Neural crest cell (in vitro differentiated cells): ENCODE measurements around the gene RASSF4. TPM values are rescaled to one million over a fixed set of nuclear protein-coding genes. Genes with fewer than 3 reads are reported as not detected.

Experiments used
- DNase-seq: peaks from one replicate; pipeline ENCODE4 v3.0.0; 2021; ENCODE audit warnings: low read depth, mixed read lengths, low spot score
- H3K27ac Mint-ChIP-seq: one replicate; pipeline ENCODE4 v1.8.0; 2021; ENCODE audit warnings: mild to moderate bottlenecking, mixed read lengths; ENCODE audit not compliant: unreplicated experiment
- H3K27me3 Mint-ChIP-seq: 2 replicates; pipeline ENCODE4 v1.8.0; 2021; ENCODE audit warnings: low read depth, mild to moderate bottlenecking, mixed read lengths
- H3K36me3 Mint-ChIP-seq: 2 replicates; pipeline ENCODE4 v1.8.0; 2021; ENCODE audit warnings: low read depth, mild to moderate bottlenecking, mixed read lengths
- H3K4me1 Mint-ChIP-seq: 2 replicates; pipeline ENCODE4 v1.8.0; 2021; ENCODE audit warnings: mixed read lengths
- H3K4me3 Mint-ChIP-seq: one replicate; pipeline ENCODE4 v1.8.0; 2021; ENCODE audit warnings: mild to moderate bottlenecking, mixed read lengths
- H3K9me3 Mint-ChIP-seq: 2 replicates; pipeline ENCODE4 v1.8.0; 2021; ENCODE audit warnings: mixed read lengths
- total RNA-seq: library from RNA; stranded (reverse); gene quantifications from 2 replicates; pipeline ENCODE4 v1.2.1, GENCODE V29; 2021
- TF ChIP-seq, protein P1 (sequence below): fragments of 200-600 bp; sonication (generic); conservative IDR thresholded peaks from 2 replicates; pipeline ENCODE4 v1.5.0; 2021; ENCODE audit warnings: antibody characterized with exemption, mild to moderate bottlenecking

The RASSF4 gene
- total RNA-seq, 1 donor from 2014 or later, result 18.6 TPM

GRCh38 chr10:44995581-44995913 is 35.9 kb downstream of the RASSF4 start:
- Mint-ChIP-seq H3K27me3 (no peaks in the 10 kb centered on the region), H3K4me3 (no peak overlapping the region), H3K9me3 (no peaks in the 10 kb centered on the region), H3K4me1 (peaks cover 31% of the 10 kb centered on the region), H3K27ac (no peak overlapping the region), H3K36me3 (peaks cover 5% of the 10 kb centered on the region)
- TF ChIP-seq, protein P1, sequence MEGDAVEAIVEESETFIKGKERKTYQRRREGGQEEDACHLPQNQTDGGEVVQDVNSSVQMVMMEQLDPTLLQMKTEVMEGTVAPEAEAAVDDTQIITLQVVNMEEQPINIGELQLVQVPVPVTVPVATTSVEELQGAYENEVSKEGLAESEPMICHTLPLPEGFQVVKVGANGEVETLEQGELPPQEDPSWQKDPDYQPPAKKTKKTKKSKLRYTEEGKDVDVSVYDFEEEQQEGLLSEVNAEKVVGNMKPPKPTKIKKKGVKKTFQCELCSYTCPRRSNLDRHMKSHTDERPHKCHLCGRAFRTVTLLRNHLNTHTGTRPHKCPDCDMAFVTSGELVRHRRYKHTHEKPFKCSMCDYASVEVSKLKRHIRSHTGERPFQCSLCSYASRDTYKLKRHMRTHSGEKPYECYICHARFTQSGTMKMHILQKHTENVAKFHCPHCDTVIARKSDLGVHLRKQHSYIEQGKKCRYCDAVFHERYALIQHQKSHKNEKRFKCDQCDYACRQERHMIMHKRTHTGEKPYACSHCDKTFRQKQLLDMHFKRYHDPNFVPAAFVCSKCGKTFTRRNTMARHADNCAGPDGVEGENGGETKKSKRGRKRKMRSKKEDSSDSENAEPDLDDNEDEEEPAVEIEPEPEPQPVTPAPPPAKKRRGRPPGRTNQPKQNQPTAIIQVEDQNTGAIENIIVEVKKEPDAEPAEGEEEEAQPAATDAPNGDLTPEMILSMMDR, result no peak
- DNase-seq, result no peak

DNA sequence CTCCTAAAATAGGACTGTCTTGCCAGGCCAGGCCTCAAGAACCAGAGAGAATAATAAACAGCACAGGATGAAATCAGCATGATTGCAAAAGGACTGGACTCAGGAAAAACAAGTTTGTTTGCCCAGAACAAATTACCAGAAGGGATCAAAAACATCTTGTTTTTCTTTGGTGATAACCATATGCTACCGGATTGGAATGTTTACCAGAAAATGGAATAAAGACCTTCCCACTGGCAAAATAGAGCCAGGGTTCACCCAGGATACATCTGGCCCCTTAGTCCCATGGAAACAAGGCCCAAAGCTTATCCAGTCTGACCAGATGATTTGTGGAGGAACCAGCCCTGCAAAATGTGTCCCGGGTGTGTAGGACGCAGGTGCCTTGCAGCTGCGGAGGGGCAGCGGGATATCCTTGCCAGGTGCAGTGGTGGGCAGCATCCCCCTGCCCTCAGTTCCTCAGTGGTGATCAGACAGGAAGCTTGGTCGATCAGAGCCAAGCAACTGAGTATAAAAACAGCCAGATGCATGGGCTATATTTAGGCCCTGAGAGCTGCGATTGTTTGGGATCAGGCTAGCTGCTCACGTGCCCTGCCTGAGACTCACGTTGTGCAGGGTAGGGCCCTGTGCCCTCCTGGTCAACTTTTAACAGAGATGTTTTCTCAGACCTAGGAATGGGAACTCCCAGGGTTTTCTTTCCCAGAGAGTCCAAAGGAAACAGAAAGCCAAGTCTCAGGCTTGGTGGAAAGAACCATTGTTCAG is 36.5 kb downstream of the RASSF4 start:
- no peak overlapping the region for H3K27ac Mint-ChIP-seq
- H3K4me1 Mint-ChIP-seq, result peaks cover 29% of the 10 kb centered on the region
- H3K36me3 Mint-ChIP-seq, result peaks cover 5% of the 10 kb centered on the region
- no peaks in the 10 kb centered on the region for H3K27me3 Mint-ChIP-seq
- TF ChIP-seq, protein P1, result no peak
- no peak overlapping the region for H3K4me3 Mint-ChIP-seq
- H3K9me3 Mint-ChIP-seq, result no peaks in the 10 kb centered on the region
- DNase-seq, result no peak

DNA sequence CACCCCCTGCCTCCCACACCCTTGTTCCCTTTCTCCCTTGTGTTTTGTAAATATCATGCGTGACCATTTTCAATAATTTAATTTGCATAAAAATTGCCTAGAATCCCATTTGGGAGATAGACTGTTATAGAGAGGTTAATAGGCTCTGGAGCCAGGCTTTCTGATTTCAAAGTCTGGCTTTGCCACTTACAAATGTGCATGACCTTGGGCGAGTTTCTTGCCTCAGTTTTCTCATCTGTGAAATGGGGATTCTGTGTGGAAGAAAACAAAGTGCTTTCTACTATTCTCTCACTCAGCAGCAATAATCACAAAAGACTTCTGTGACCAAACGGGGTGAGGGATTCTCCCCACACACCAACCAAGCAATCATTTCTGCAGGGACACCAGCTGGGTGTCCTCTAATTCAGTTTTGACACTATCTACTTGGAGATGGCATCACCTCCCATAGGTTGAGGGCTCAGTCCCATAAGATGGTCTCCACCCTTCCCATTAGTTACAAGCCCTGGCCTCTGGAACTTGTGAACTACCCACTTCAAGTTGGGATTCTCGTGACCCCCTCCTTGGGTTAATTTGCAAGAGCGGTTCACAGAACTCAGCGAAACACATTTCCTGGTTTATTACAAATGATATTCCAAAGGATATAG is 37.6 kb downstream of the RASSF4 start:
- Mint-ChIP-seq H3K4me1 (peaks cover 30% of the 10 kb centered on the region), H3K4me3 (no peak overlapping the region), H3K27ac (no peak overlapping the region), H3K27me3 (no peaks in the 10 kb centered on the region), H3K9me3 (no peaks in the 10 kb centered on the region), H3K36me3 (peaks cover 7% of the 10 kb centered on the region)
- TF ChIP-seq, protein P1, result no peak
- DNase-seq, result no peak

DNA sequence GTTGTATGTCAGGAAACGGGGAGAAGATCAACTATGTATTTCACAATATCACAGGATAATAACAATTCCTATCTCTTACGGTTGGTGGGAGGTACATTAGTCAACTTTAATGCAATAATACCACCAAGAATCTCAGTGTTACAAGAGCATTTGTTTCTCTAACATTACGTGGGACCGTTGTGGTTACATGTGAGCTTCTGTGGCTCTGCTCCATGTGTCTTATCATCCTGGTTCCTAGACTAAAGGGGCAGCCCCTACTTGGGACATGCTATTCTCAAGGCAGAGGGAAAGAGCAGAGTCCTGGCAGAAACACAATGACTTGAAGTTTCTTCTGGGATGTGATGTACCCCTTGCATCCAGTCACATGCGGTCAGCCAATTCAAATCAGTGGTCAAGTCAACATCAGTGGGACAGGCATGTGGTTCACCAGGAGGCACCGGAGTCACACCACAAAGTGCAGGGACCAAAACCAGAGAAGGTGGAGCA is 38.6 kb downstream of the RASSF4 start:
- Mint-ChIP-seq H3K9me3 (peaks cover 2% of the 10 kb centered on the region), H3K27ac (no peak overlapping the region)

GRCh38 chr10:45000138-45000751 is 40.6 kb downstream of the RASSF4 start:
- no peak for DNase-seq
- peak overlapping the region; percentile 88 for H3K4me3 Mint-ChIP-seq
- H3K27me3 Mint-ChIP-seq, result no peaks in the 10 kb centered on the region
- peak overlapping the region; percentile 94 for H3K27ac Mint-ChIP-seq
- H3K36me3 Mint-ChIP-seq, result peaks cover 34% of the 10 kb centered on the region
- H3K4me1 Mint-ChIP-seq, result peaks cover 37% of the 10 kb centered on the region
- TF ChIP-seq, protein P1, result no peak
- H3K9me3 Mint-ChIP-seq, result peaks cover 2% of the 10 kb centered on the region

More for the DNA sequence above, 38.6 kb downstream of the RASSF4 start:
- Mint-ChIP-seq H3K27me3 (no peaks in the 10 kb centered on the region), H3K4me1 (peaks cover 37% of the 10 kb centered on the region), H3K36me3 (peaks cover 15% of the 10 kb centered on the region), H3K4me3 (peak overlapping the region; percentile 48)
- DNase-seq, result no peak
- TF ChIP-seq, protein P1, result no peak
